Adipose tissue (tissue), 3 donors: Measurements from ENCODE around the gene KRT3. TPM values are rescaled to one million over a fixed set of nuclear protein-coding genes. Genes with fewer than 3 reads are reported as not detected.

Experiments used
- H3K27ac ChIP-seq: one replicate; pipeline ENCODE4 v1.5.1; 2013; ENCODE audit warnings: low read depth, low read length
- WGBS, 3 donors: extraction: QIAGEN DNeasy Blood & Tissue Kit; methylation state at CpG; one replicate each; pipeline ENCODE4 v1.1.7; 2013; 5-methylcytosine and 5-hydroxymethylcytosine counted together
- polyA plus RNA-seq, 3 donors: library from polyadenylated mRNA; stranded (reverse); fragments of 200-250 nt; gene quantifications; one replicate each; pipeline ENCODE4 v1.2.3, GENCODE V29; 2013
- donor health status: healthy with polysubstance abuse.
- donor health status: Bipolar disorder and iron deficiency.
- donor health status: healthy.

Gene KRT3
- polyA plus RNA-seq, 3 donors = not detected

DNA sequence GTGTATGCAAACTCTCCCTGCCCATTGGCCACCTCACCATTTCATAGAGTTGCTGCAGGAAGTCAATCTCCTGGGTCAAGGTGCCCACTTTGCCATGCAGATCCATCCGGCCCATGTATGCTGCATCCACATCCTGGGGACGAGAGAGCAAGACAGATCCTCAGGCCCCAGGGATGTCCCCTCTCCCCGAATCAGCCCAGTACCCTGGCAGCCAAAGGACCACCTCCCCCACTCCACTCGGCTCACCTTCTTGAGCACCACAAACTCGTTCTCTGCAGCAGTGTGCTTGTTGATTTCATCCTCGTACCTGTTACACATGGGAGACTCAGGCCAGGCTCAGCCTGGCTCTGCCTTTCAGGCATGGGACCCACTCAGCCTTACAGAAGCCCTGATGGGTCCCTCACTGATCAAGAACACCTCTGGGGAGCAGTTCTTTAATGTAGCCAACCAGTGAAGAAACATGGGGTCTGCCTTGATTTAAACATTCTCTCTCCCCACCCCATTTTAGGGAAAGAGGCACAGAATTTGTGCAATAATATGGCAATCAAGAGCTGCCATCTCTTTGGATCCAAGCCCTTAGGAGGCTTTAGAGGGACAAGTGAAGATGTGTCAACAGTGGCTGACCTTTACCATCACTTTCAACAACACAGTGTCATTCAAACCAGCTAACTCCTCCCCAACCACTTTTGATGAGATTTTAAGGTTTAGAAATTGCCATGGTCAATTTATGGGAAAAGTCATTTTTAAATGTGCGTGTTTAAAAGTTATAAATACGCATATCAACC is 34.3 kb upstream of the KRT3 start:
- no peak overlapping the region for H3K27ac ChIP-seq
- WGBS, 3 donors = 67 to 83% (median 80%) methylated on average over 8 of the region's 8 CpGs

DNA sequence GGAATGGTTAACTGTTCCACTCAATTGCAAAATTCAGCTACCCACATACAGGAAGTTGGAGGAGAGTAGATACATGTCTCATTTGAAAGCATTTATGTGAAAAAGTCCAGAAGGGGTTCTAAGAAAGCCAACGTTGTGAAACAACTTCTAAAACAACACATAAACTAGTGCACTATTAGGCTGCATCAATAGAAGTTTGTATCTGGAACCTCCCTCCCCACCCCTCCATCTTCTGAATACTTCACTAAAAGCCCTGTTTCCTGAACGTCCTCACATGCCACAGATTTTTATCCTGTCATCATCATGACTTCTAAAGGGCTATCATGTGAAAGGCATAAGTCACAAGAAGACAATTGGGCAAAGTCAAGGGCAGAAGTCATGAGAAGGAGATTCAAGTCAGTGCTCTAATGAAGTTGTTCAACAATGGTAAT is 32.7 kb upstream of the KRT3 start:
- WGBS, 3 donors = 11 to 21% (median 16%) methylated on average over 2 of the region's 2 CpGs
- H3K27ac ChIP-seq = no peak overlapping the region

GRCh38 chr12:52828156-52828555 is 32.2 kb upstream of the KRT3 start:
- no peak overlapping the region for H3K27ac ChIP-seq

DNA sequence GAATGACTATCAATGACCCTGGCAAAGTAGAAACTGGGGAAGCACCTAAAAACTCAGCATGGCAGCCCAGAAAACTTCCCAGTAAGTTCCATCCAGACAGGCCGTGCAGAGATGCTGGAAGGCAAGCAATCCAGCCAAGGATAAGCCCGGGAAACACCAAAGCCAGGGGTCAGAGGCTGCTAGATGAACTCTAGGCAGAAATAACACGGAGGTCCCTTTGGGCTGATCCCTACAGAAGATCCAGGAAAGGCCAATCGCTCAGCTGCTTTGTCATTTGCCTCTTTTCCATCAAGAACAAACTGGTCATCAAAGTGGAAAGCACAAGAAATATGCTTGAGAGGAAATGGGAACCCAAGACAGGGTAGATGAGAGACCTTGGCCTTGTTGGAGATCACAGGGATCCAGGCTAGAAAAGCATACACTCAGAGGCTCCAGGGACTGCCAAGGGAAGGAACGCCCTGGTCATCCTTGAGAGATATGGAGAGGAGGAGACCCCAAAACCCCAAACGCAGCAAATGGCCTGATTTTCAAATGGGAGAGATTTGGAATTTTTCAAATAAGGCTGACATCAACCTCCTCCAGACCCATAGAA is 31.7 kb upstream of the KRT3 start:
- no peak overlapping the region for H3K27ac ChIP-seq
- WGBS, 3 donors = 71 to 85% (median 81%) methylated on average over 6 of the region's 6 CpGs

DNA sequence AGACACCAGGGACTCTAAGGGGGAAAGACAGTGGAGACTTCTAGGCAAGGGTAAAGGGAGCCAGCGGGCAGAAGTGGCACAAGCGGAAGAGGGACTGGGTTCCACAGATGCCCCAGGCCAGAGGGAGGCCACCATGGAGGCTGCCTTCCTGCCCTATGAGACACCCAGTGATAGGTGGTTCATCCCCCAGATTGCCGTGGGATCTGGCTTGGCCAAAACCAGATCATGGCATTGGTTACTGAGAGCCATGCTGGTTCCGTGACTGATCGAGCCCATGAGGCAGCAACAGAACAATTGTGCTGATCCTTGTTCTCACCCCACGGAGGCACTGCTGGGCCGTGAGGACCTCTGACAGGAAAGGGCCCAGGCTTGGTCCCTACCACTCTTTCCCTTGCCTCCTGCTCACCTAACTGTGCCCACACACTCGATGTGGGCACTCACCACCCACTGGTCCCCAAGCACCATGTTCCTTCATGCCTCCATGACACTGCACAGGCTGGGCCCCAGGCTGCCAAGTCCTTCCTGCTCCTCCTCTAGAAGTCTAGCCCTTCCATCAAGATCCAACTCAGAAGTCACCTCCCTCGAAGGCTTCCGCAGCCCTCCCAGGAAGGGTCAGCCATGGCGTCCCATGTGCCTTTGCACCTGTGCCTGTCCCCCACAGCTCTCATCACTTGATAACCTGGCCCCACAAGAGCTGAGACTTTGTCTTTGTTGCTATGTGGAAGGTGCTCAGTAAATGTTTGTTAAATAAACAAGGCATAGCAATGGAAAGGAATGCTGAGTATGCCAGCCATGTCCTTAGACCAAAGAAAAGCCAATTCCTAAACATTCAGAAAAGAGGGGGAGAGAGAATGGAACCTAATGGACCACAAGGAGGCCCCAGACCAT is 30.9 kb upstream of the KRT3 start:
- no peak overlapping the region for H3K27ac ChIP-seq
- 82 to 96% (median 93%) methylated on average over 11 of the region's 11 CpGs for WGBS, 3 donors

DNA sequence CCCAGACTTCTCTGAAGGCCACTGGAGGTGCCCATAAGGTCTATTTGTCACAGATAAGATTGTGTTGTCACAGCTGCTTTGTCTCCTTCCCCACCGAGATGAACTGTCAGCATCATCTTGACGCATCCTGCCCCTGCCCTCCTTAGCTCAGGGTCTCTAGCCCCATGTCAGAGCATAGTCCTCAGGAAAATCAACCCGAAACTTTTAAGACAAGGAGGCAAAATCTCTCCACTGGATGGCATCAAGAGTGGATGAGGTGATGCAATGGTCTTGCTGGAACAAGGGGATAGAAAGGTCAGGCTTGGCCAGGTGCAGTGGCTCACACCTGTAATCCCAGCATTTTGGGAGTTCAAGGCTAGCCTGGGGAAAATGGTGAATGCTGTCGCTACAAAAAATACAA is 30.0 kb upstream of the KRT3 start:
- 63 to 84% (median 75%) methylated on average over 4 of the region's 4 CpGs for WGBS, 3 donors
- no peak overlapping the region for H3K27ac ChIP-seq

GRCh38 chr12:52824741-52825410 is 29.0 kb upstream of the KRT3 start:
- no peak overlapping the region for H3K27ac ChIP-seq
- 75 to 93% (median 80%) methylated on average over 5 of the region's 5 CpGs for WGBS, 3 donors

- 88 to 93% (median 90%) methylated on average over 15 of the region's 15 CpGs for WGBS, 3 donors
- no peak overlapping the region for H3K27ac ChIP-seq
Observed at GRCh38 chr12:52823761-52824450, 28.0 kb upstream of the KRT3 start.

- H3K27ac ChIP-seq = no peak overlapping the region
- WGBS, 3 donors = 70 to 79% (median 76%) methylated on average over 16 of the region's 16 CpGs
Observed at GRCh38 chr12:52822771-52823510, 27.0 kb upstream of the KRT3 start.

DNA sequence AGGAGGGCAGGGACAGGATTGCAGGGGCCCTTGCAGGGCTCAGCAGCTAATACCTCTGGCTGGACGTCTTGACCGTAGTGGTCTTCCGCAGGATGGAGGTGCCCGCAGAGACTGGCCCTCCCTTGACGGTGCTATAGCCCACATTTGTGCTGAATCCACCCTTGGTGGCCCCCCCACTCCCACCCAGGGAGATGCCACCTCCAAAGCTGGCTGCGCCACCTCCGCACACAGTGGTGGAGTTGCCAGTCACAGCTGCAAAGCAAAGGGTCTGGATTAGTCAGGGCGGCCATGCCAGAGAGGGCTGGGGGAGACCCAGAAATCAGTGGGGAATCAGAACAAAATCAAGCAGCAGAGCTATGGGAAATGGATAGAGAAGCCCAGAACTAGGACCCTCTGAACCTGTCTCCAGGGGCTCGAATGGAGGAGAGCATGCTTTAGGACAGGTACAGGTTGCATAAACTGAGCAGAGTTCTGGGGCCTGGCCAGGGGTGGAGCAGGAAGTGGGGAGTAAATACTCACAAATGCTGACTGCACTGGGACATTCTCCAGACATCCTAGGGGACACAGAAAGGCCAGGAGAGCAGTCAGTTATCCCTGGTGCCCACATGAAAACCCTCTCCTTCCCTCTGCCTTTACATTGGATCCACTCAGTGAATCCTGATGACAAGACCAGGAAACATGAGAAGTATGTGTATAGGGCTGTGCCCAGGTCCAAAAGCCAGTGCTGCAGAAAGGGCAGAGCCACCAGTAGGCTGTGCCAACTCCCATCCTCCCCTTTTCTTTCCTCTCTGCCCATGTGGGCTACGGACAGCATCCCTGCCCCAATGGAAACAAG is 26.1 kb upstream of the KRT3 start:
- WGBS, 3 donors = 71 to 85% (median 82%) methylated on average over 10 of the region's 10 CpGs
- H3K27ac ChIP-seq = no peak overlapping the region

- WGBS, 3 donors = 77 to 88% (median 81%) methylated on average over 4 of the region's 4 CpGs
- H3K27ac ChIP-seq = no peak overlapping the region
Observed at GRCh38 chr12:52821071-52821730, 25.3 kb upstream of the KRT3 start.

DNA sequence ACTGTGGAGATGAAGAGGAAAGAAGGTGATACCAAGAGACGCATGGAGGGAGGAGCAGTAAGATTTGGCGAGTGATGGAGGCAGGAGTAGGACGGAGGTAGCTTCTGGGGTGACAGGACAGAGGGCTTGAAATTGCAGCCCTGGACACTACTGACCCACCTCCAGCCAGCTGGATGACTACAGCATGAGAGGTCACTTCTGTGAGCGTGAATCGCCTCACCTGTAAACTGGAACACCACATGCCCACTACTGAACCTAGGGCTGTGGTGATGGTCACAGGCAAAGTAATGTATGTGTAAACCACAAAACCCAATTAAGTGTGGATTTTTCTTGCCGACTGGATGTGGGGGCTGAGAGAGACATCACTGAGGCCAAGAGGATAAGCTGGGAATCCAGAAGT is 24.6 kb upstream of the KRT3 start:
- H3K27ac ChIP-seq = no peak overlapping the region
- 76 to 90% (median 84%) methylated on average over 6 of the region's 6 CpGs for WGBS, 3 donors

- WGBS, 3 donors = 78 to 82% (median 79%) methylated on average over 7 of the region's 7 CpGs
- H3K27ac ChIP-seq = no peak overlapping the region
Observed at GRCh38 chr12:52819731-52820510, 24.0 kb upstream of the KRT3 start.

DNA sequence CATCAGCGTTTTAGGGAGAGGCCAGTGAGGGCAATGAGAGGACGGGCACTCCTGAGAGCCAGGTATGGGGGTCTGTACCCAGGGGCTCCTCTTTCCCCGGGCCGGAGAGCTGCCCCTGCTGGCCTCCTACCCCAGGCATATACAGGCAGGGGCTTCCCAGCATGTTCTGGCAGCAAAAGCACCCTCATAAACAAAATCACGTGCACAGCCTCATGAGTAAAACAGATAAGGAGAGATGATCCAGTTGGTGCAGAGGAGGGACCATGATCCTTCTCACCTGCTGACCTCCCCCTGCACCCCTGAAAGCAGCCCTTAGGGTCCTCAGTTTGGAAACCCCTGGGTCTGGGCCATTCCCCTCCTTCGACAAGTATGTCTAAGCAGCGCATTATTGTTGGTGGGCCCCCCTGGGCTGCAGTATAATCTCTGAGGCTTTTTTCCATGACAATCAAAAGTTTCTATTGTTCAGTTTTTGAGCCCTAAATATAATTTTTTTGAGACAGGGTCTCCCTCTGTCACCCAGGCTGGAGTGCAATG is 23.0 kb upstream of the KRT3 start:
- H3K27ac ChIP-seq = no peak overlapping the region
- 59 to 63% (median 61%) methylated on average over 7 of the region's 7 CpGs for WGBS, 3 donors

DNA sequence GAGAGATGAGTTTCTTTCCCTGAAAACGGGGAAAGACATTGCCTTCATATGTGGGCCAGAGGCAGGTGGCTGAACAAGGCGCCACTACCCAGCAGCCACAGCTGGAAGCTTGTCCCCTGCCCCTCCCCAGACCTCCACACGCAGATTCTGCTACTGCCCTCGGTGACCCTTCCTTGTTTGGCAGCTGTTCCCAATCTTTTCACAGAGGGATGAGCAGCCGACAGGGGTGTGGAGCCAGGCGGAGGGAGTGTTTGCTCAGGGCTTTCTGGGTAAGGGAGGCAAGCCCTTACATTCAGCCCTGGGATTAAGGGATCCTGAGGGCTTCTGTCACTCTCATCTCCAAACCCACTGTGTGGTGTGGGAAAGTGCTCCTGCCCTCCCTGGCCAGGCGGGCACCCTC is 22.5 kb upstream of the KRT3 start:
- WGBS, 3 donors = 39 to 52% (median 43%) methylated on average over 7 of the region's 7 CpGs
- H3K27ac ChIP-seq = no peak overlapping the region
